Measurements from ENCODE around the gene CD14.
"Not testable (repeated sequence)": the region's sequence is repeated elsewhere in the genome, so short reads cannot be mapped to it uniquely, and the experiment has no call there.

Gene CD14

DNA sequence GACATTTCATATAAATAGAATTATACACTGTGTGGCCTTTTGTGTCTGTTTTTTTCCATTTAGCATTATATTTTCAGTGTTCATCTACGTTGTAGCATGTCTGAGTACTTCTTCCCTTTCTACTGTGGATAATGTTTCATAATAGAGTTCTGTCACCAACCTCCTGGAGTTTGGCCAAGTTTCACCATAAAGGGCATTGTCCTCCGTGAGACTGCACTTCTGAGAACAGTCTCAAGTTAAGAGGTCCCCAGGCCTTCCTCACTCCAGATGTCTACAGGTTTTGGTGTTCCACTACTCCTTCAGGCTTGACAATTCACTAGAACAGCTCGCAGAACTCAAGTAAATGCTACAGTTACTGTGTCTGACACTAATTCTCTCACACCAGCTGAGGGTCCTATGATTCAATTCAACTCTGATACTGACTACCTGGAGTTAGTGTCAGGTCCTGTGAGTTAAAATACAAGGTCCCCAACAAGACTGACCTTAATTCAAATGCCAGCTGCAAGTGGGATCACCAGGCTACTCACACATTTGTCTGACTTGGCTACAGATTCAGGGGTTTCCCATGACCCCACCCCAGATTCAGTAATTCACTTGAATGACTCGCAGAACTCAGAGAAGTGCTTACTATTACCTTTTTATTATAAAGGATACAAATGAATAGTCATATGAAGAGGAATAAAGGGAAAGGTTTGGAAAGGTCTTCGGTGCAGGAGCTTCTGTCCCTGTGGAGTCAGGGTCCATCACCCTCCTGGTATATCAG is 37.3 kb downstream of the CD14 start:
- DNase-seq (ENCODE audit: low spot score) = no peak

GRCh38 chr5:140594169-140594568 is 38.8 kb downstream of the CD14 start:
- DNase-seq (ENCODE audit: low spot score) = no peak

GRCh38 chr5:140593070-140593469 is 39.9 kb downstream of the CD14 start:
- DNase-seq (ENCODE audit: low spot score) = not testable (repeated sequence)

DNA sequence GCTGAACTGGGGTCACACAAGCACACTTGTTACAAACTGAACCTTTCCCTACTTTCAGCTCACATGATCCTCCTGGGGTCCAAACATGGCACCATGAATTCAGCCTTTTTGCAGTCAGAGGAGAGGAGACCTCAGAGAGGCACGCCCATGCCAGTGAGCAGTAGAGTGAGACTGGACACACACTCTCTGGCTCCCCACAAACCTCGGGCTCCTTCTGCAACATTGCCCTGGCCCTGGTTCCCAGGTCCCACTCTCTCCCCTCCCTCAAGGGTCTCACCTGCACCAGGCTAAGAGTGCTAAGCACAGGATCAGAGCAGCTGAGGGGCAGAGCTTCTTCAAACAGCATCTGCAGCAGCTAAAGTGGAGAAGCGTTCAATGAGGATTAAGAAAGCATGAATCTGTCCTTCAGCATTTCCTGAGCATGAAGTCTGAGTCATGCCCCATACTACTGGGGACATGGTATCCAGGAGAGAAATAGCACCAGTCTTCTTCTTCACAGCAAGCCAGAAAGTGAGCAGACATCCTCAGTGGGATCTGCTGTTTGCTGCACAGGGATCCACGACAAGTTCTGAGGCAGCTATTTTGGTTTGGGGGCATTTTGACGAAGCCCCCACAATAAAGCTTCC is 41.1 kb downstream of the CD14 start:
- no peak for DNase-seq (ENCODE audit: low spot score)

- no peak for DNase-seq (ENCODE audit: low spot score)
These were observed 42.1 kb downstream of the CD14 start for GRCh38 chr5:140590861-140591260.

GRCh38 chr5:140588311-140589070 is 44.5 kb downstream of the CD14 start:
- no peak for DNase-seq (ENCODE audit: low spot score)

GRCh38 chr5:140587495-140587894 is 45.5 kb downstream of the CD14 start:
- DNase-seq (ENCODE audit: low spot score) = no peak
